OCI-LY7 (cell line): Measurements from ENCODE around the gene E2F4.

Experiments
- CTCF ChIP-seq: fragments of 200-600 bp; sonication (generic); conservative IDR thresholded peaks from 2 replicates; pipeline ENCODE4 v1.5.1; 2014; ENCODE audit warnings: mild to moderate bottlenecking, antibody characterized with exemption, low read length, moderate library complexity, mixed read lengths
- EZH2phosphoT487 ChIP-seq: fragments of 200-600 bp; sonication (generic); IDR thresholded peaks from 2 replicates; pipeline ENCODE4 v1.6.1; 2018; ENCODE audit warnings: low read depth, borderline replicate concordance, mild to moderate bottlenecking, mixed run types, antibody characterized with exemption, low read length, moderate library complexity, mixed read lengths

- TF ChIP-seq CTCF (no peak), EZH2phosphoT487 (no peak)
These were observed 1.6 kb downstream of the E2F4 start for GRCh38 chr16:67193536-67193935.
